ENCODE results near the gene ST6GAL1. TPM values are rescaled to one million over a fixed set of nuclear protein-coding genes. Genes with fewer than 3 reads are reported as not detected.

Gene ST6GAL1
- total and polyA plus RNA-seq, 2 of the 13 experiments (the other 11 are each of a cell fraction or from before 2014, with no cell fraction given): 79.9 to 164 TPM

- TF ChIP-seq DMTF1 (CRISPR knock-in tag; IDR thresholded peaks at IDR 0.05) (0 out of 2 replicates have a peak, but pooled peaks have one; percentile 26), ZNF572 (CRISPR knock-in tag; IDR thresholded peaks at IDR 0.05) (0 out of 2 replicates have a peak, but pooled peaks have one; percentile 75), HOXA3 (CRISPR knock-in tag; IDR thresholded peaks at IDR 0.05) (peak; percentile 55), TRAFD1 (CRISPR knock-in tag; IDR thresholded peaks at IDR 0.05; ENCODE audit: borderline replicate concordance) (0 out of 2 replicates have a peak, but pooled peaks have one; percentile 9), GLI4 (CRISPR knock-in tag; IDR thresholded peaks at IDR 0.05; ENCODE audit: borderline replicate concordance) (0 out of 2 replicates have a peak, but pooled peaks have one; percentile 6), GATAD1 (CRISPR knock-in tag; IDR thresholded peaks at IDR 0.05) (0 out of 2 replicates have a peak, but pooled peaks have one; percentile 12), SP4 (CRISPR knock-in tag; IDR thresholded peaks at IDR 0.05) (no peak), RNF2 (conservative IDR thresholded peaks at IDR 0.05; ENCODE audit: low read depth) (no peak), ZNF20 (CRISPR knock-in tag; IDR thresholded peaks at IDR 0.05) (peak; percentile 97), SOX13 (IDR thresholded peaks at IDR 0.05) (no peak), SOX13 (CRISPR knock-in tag; conservative IDR thresholded peaks at IDR 0.05 in 1 of 2, IDR thresholded peaks at IDR 0.05 in 1 of 2) (peak in 1 of 2 experiments; percentile 62; a peak in 1 of 4 replicates), TCF7 (IDR thresholded peaks at IDR 0.05; ENCODE audit: low read depth) (no peak), ARNT (IDR thresholded peaks at IDR 0.05) (no peak)
- TF ChIP-seq, protein P1, sequence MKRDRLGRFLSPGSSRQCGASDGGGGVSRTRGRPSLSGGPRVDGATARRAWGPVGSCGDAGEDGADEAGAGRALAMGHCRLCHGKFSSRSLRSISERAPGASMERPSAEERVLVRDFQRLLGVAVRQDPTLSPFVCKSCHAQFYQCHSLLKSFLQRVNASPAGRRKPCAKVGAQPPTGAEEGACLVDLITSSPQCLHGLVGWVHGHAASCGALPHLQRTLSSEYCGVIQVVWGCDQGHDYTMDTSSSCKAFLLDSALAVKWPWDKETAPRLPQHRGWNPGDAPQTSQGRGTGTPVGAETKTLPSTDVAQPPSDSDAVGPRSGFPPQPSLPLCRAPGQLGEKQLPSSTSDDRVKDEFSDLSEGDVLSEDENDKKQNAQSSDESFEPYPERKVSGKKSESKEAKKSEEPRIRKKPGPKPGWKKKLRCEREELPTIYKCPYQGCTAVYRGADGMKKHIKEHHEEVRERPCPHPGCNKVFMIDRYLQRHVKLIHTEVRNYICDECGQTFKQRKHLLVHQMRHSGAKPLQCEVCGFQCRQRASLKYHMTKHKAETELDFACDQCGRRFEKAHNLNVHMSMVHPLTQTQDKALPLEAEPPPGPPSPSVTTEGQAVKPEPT (CRISPR knock-in tag; IDR thresholded peaks at IDR 0.05; ENCODE audit: low read depth): 0 out of 2 replicates have a peak, but pooled peaks have one; percentile 65
- TF ChIP-seq, protein P2, sequence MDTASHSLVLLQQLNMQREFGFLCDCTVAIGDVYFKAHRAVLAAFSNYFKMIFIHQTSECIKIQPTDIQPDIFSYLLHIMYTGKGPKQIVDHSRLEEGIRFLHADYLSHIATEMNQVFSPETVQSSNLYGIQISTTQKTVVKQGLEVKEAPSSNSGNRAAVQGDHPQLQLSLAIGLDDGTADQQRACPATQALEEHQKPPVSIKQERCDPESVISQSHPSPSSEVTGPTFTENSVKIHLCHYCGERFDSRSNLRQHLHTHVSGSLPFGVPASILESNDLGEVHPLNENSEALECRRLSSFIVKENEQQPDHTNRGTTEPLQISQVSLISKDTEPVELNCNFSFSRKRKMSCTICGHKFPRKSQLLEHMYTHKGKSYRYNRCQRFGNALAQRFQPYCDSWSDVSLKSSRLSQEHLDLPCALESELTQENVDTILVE (CRISPR knock-in tag; IDR thresholded peaks at IDR 0.05): peak; percentile 64; the same call in 1 of the 2 replicates
- TF ChIP-seq, protein P3, sequence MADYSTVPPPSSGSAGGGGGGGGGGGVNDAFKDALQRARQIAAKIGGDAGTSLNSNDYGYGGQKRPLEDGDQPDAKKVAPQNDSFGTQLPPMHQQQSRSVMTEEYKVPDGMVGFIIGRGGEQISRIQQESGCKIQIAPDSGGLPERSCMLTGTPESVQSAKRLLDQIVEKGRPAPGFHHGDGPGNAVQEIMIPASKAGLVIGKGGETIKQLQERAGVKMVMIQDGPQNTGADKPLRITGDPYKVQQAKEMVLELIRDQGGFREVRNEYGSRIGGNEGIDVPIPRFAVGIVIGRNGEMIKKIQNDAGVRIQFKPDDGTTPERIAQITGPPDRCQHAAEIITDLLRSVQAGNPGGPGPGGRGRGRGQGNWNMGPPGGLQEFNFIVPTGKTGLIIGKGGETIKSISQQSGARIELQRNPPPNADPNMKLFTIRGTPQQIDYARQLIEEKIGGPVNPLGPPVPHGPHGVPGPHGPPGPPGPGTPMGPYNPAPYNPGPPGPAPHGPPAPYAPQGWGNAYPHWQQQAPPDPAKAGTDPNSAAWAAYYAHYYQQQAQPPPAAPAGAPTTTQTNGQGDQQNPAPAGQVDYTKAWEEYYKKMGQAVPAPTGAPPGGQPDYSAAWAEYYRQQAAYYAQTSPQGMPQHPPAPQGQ (CRISPR knock-in tag; IDR thresholded peaks at IDR 0.05; ENCODE audit: borderline replicate concordance): no peak
Measured at GRCh38 chr3:186931532-186932280, 1.4 kb downstream of the ST6GAL1 start (continued).

Data from HepG2 (cell line).